ENCODE data around the gene SEMA3D.

Gene SEMA3D

DNA sequence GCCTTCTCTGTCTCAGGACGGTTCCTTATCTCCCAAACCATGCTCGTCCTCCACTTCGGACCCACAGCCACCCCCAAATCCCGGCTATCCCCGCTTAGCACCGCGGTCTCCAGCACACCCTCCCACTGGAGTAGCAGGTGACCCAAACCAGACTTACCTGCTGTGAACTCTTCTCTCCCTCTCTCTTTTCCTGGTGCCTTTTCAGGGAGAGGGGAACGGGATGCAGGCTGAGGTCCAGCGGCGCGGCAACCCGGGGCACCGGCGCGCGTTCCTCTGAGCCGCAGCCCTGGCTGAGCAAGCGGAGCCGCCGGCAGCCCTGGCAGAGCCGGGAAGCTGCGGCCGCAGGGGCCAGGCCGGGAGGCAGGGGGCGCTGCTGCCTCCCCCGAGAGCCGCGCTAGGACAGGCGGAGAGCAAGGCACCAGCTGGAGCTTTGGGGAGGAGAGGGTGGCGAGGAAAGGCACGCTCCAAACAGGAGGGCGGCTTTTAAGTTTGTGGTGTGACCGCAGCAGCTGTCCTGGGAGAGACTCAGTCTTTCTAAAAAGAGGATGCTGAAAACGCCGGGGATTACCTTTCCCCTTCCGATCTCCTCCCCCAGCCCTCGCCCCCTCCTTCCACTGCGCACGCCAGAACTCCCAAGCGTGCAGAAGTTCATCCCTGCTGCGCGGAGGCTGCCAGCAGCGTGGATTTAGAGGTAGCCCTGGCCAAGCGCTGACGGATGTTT is at the start of gene SEMA3D:
TSS of gene SEMA3D (minus strand) at position 536 of the 721 bp plus-strand sequence. CDS start 65,165 bp downstream, outside the sequence.
- peak; percentile 91 for DNase-seq

DNA sequence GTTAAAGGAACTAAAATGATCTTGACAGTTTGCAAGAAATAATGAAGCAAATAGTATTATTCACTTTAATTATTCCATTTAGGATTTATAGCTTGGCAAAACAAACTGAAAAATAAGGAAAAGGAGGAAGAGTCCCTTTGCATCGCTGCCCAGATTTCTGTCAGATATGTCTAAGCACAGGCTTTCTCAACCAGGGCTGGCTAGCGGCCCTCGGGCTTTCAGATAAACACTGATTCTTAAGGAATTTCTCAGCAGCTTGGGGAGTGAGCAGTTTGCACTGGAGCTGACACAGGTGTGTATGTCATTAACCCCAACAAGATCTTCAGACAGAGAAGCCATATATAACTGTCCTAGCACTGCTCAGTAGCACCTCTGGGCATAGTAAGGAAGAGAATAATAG is 47.9 kb upstream of the SEMA3D start:
- no peak for DNase-seq

DNA sequence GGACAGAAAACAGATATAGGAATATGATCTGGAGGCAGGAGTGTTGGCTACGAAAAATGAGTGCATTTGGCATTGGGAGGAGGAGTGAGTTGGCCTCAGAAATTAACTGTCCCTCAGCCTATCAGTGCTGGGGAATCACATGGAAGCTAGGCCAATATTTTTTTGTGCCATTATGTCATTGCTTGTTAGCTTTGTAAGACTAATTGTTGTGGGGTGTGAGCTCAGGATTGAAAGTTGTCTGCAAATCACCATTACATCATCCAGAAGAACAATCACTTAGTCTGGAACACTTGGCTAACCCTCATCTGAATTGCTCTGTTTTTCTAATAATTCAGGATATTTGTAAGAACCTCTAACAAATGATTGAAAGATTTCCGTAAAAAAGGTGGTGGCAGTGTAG is 45.2 kb upstream of the SEMA3D start:
- DNase-seq, result no peak

DNA sequence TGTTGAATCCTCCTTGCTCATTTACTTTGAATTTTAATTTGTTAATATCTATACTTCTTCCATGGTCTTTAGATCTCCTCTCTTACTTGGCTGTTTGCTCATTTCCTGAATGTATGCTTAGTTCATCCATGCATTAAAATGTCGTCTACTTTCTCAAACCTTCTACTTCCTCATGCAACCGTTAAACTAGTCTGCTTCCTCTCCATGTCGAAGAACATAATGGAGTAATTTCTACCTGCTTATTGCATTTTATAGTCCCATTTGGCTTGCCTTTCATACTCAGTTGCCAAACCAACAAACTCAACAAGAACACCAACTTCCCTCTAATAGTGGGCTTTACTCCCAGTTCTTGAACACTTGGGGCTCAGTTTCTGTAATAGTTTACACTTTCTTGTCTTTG is 43.8 kb upstream of the SEMA3D start:
- no peak for DNase-seq

DNA sequence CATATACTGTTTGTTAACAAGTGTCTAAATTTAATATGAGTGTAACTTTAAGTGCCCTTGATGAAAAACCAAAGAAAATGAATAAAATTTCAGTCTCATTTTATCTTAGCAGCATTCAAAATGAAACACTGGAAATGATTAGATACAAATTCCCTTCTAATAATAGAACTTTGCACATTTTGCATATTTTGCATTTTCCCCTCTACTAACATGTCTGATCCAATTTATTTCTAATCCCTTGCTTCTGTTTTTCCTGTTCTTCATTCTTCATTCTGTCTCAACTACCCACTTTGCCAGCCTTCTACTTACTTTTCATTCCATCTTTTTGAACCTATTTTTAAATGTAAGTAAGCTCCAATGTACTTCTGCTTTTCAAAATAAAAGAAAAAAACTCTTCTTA is 42.7 kb upstream of the SEMA3D start:
- DNase-seq, result no peak

DNA sequence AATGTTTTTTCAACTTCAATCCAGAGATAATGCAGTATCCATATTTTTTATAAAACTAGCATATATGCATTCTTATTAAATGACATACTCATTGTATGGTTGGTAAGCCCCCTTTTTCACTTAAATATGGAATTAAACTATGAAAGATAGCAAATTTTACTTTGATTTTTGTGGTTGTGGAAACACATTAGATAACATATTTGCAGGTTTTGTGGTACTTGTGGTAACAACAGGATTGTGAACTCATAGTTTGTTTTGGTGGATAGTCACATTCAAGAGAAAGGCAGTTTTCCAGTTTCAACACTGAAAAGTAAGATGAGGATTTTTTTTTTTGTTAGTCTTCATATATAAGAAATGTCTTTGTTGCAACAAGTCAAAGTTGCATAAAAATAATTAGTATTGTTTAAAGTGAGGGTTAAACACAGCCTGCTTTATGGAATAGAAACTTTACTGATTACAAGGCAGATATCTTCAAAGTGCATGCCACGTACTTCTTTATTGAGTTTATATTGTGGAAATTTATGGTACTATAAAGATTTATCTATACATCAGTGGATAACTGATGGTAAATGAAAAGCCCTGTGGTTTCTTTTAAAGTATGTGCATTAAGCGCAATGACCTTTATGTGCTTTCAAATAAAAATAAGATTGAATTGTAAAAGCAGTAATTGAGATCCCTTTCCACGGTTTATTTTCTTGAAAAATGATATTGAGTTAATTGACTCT is 39.7 kb upstream of the SEMA3D start:
- DNase-seq, result no peak

DNA sequence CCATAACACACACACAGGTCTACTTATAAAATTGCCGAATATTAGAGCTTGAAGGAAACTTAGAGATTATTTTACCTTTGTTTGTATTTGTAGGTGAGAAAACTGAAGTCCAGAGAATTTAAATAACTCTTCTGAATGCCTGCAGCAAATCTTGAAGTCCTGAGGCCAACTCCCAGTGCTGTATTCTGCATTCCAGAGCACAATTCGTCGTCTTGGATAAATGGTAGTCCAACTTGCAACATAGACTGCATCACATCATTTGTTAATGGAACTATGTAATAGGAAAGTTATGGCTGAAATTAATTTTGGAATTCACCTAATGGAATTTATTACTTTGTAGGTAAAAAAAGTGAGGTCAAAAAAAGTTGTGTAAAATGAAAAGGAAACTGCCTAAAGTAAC is 37.3 kb upstream of the SEMA3D start:
- no peak for DNase-seq

DNA sequence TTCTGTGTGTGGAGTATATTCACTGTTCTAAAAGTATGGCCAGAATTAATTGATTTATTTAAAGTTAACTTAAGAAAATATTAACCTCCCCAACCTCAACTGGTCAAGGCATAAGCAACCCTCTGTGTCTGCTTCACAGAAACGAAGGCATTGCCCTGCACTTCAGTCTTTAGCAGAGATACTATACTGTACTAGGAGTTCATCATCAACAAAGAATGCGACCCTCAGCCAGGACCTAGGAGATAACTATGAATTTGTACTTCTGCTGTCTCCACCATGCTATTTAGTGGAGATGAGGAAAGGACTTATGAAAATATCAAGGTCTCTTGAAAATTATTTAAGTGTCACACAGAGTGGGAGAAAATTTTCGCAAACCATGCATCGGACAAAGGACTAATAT is 35.7 kb upstream of the SEMA3D start:
- DNase-seq, result no peak

DNA sequence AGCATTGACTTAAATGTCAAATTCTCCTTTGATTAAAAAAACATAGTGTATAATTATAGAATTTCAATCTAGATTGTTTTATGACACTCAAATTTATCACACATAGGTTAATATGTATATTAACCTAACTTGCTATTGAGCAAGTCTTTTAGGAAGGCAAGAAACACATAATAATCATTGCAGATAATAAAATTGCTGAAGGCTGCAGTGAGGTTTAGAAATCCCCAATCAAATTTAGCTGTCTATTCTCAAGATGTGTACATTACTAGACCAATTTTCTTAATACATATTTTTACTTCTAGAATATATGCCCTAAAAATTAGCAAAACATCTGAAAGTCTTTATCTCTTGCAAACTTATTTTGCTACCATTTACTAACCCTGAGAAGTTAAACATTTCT is 34.9 kb upstream of the SEMA3D start:
- DNase-seq, result no peak

DNA sequence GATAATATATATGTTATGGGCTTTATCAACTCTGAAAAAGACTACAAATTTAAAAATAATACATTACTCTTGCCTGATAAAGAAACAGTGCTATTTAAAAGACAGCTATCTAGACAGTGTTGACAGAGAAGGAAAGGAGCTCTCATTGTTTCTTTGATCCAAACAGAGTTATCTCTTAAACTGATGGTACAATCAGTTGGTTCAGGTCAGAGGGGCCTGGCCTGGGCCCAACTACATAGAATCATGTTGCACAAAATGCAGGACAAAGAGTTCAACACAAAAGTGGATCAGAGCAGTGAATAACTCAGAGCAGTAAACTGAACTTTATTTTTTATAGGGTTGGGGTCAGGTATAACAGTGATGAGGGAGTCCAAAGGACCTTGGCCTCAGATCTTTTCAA is 33.8 kb upstream of the SEMA3D start:
- DNase-seq, result no peak

DNA sequence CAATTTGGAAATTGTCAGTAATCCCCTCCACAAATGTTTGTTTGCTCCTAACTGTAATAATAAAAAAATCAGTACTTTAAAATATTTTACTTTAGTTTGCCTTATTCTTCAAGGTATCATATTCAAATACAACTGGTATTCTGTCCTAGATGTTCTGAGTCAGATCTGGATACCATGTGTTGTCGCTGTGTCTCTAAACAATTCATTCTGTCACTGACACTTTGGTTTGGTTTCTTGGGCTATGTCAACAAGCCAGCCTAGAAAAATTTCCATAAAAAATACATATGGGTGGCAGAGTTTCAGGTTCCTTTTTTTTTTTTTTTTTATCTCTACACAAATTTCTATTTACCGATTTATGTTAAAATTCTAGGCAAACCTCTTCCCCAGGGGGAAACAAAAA is 33.2 kb upstream of the SEMA3D start:
- DNase-seq, result no peak

DNA sequence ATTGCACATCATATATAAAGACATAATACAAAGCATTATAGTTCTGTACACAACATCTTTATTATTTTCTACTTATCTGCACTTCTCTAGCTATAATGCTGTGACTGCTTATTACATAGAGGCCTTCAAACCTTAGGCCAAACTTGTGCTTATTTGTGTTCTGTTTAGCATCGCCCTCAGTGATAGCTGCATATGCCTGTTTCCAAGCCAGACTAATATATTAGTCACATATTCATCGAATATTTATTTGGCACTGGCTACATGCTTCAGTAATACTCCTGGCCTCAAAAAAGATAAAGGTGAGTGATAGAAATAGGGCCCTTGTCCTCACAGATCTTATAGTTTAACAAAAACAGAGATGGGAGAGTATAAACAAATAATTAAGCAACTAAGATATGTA is 30.2 kb upstream of the SEMA3D start:
- no peak for DNase-seq

DNA sequence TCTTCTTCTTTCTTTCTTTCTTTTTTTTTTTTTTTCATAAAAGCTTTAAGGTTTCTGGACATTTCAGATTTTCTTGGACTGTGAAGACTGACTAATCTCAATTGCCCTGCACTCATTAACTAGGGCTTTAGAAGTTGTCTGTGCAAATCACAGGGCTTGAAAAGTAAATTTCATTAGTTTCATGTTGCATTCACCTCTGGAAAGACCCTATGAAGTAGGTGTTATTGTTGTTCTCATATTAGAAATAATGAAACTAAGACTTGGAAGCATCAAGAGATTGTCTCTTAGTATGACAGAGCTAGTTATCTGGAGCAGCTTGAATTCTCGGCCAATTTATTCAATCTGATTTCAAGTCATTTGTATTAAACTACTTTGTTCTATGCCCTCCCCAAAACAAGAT is 28.2 kb upstream of the SEMA3D start:
- no peak for DNase-seq

DNA sequence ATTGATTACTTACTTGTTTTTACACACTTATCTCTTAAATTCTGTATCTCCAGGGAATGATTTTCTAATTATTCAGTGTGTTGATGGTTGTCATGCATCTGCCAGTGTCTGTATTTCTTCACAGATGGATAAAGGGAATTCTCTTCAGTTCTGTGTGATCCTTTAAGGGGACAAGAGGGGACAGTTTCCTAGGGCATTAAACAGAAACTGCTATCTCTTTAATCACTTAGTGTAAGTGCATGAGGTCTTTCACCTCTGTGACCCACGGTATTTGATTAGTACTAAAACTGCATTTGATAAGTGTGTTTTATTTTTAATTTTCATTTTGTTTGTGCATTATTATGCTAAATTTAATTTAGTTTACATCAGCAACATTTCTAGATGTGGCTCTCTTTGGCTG is 26.6 kb upstream of the SEMA3D start:
- no peak for DNase-seq

DNA sequence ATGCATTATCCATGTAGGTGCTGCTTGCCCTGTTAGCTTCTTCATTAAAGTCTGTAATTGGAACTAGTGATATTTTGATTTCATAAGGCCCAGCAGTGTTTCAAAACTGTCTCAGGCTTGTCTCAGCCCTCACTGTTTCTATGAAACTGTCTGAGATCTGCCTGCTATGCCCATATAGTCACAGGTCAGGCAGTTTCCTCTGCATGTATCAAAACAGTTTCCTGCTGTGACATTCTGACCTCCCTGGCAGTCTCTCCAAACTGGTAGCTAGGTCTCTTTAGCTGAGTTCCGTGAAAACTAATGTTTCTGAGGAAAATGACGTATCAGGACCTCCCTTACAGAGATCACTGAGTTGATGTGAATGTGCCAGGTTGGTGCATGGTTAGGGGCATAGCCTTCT is 18.9 kb upstream of the SEMA3D start:
- no peak for DNase-seq

DNA sequence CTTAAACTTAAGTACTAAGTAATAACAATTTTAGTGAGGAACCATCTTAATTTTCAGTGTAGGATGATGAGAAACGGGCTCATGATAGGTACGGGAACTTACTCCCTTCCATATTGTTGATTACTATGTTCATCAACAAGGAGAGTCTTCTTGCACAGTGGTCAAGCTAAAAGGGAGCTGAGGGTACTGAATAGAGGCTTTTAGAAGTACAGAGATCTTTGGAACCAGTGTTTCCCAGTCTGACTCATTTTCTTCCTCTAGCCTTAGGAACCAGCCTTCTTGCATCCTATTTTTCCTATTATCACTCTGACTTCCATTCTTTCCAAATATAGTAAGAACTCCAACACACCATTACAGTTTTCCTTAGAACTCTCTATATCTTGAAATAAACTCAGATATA is 17.6 kb upstream of the SEMA3D start:
- no peak for DNase-seq

DNA sequence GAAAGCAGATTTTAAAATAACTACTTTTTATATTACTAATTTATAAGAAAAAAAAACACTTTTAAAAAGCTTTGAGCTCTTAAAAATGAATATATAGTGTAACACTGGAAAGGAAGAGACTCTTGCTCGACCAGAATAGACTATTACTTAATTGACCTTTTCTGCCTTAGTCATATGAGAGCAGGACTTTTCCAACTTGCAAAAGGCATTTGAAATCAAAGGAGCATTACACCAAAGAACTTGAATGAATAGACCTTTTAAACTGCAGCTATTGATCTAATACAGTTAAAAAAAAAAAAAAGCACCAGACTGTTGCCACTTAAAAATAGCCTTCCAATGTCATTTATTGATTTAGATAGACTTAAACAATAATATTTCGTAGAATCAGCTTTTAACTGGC is 17.2 kb upstream of the SEMA3D start:
- no peak for DNase-seq

DNA sequence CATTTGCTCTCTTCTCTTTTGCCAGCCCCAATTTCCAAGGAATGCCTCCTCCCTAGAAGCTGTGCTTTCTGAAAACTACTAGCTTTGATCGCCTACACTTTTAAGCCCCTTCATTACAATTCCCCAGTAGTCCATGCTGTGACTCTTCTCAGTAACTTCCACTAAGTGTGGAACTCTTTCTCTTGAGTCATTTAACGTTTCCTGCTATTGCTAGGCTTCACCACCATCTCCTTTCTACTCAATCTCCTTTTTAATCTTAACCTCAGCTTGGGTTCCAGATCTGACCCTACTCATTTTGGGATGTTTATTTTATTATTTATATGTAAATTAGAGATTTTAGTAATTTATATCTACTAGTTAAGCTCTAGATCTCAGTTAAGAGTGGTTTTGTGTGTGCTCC is 14.4 kb upstream of the SEMA3D start:
- DNase-seq, result no peak

DNA sequence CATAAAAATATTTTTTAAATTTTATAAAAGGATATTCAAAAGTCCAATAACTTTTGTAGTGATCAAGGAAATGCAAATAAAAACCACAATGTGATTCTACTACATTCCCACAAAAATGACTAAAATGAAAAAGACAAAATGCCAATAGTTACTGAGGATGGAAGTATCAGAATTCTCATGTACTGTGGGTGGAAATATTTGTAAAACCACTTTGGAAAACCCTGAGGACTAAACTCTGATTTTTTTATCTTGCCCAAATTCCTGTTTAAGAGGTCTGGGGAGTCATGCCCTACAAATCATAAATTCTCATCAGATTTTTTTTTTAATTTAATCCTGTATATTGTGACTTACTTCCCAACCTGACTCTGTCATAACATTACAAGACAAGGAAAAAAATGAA is 9.8 kb upstream of the SEMA3D start:
- no peak for DNase-seq

DNA sequence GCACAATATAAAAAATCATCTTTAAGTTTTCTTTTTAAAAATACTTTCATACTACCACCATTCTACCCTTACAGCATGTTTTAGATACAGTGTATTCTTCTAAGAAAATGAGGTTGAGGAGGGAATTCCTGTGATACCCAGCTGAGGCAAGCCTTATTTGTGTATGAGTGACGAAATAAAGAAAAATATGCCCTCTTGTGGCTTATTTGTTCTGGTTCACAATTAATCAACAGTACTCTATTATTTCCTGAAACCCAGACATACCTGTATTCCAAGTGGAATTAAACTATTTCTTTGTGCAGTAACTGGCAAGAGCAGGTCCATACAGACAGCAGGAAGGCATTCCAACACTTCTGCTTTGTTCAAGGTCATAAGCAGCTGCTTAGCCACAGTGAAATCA is 4.5 kb upstream of the SEMA3D start:
- DNase-seq, result no peak

DNA sequence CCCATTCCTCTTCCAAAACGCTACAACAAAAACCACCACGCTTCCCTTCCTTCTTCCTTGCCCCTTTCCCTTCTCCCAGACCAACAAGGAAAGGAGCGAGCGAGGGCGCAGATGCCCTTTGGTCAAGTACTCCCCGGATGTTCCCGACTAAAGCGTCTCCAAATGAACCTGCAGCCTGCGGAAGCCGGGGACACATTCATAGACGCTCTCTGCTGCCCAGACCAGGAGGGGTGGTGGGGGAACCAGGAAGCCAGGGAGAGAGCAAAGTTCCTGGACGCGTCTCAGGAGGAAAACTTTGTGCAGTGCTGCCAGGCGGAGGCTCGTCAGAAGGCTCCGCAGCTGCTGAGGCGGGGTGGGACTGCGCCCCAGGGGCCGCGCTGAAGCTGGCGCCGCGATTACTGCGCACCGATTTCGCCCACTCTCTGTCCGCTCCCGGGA is 754 bp downstream of the SEMA3D start:
- DNase-seq, result peak; percentile 71

DNA sequence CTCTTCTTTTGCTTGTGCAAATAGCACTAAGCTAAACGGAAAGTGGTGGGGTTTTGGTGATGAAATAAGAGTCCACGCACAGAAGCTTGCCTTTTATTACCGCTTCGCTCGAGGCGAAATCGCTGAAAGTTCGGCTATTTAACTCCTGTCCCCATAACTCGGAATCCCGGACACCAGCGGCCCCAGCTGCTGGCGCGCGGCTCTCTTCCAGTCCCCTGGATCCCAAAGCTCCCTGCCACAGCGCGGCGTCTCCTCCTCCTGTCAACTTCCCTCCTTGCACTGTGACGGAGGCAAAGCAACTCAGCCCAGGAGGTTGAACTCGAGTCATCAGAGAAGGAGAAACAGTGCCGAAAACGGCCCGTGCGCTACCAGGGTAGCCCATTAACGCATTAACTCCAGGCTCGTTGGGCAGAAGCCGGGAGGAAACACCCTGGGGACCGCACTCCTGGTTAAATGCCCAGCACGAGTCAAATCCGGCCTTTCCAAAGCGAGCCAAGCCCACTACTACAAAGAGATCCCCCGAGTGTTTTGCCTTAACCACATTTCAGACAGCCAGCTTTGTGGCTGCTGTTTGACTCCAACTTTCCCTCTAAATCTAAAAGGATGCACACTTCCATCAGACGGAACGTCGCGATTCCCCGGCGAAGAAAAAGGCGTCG is 1.3 kb downstream of the SEMA3D start:
- peak; percentile 83 for DNase-seq

DNA sequence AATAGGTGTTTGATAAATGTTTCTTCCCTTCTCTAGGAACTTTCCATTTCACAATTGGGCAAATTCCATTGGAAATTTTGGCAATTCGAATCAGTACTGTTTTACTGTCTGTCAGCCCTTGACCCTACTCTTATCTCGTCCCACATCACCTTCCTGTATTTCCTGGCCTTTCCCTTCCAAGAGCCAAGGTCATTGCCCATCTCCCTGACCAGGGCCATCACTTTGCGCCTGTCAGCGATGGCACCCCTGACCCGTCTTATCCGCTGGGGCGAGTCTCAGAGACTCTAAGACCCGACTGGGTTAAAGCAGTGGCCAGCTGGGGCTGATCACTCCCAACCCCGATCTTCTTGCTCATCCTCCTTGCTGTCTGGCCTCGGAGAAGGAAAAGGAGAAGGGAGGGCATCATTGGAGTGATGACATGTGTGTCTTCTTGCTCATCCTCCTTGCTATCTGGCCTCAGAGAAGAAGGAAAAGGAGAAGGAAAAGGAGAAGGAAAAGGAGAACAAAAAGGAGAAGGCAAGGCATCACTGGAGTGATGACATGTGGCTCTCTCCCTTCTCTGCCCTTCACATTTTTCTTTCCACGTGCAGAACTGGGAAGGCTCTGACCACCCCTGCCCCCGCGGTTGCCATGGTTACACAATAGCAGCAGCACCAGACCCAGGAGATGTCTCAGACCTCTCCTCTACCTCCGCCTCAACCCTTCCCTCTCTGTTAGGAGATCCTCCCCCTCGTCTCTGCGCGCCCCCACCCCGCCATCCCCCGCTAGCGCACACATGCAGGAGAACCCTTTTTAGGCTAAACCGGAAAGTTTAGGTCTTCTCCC is 2.0 kb downstream of the SEMA3D start:
- DNase-seq, result peak; percentile 80

All from femur (tissue), 1 donor.